Measurements from ENCODE around the gene ESPNL. TPM values are rescaled to one million over a fixed set of nuclear protein-coding genes. Genes with fewer than 3 reads are reported as not detected.
A peak's percentile ranks its signal among the peaks of the same experiment; 100 is the strongest.
"Not testable (repeated sequence)": the region's sequence is repeated elsewhere in the genome, so short reads cannot be mapped to it uniquely, and the experiment has no call there.

Gene ESPNL
- total and polyA plus RNA-seq, 4 donors: 0.08 to 0.59 (median 0.35) TPM

- H3K9ac ChIP-seq (ENCODE audit: low read depth in 1 of 2, low read length in 2 of 2): no peak overlapping the region
- no peaks in the 10 kb centered on the region for H3K27me3 ChIP-seq (ENCODE audit: control insufficient read depth in 4 of 4, insufficient read depth in 4 of 4, low read length in 3 of 4)
- no peak overlapping the region for H3K27ac ChIP-seq (ENCODE audit: low read depth in 1 of 2, low read length in 2 of 2)
- H3K4me1 ChIP-seq (ENCODE audit: control insufficient read depth in 4 of 4, insufficient read depth in 4 of 4, low read length in 3 of 4): peaks cover 0 to 3% (median 0%) of the 10 kb centered on the region in 4 donors
- no peak for DNase-seq (ENCODE audit: low spot score)
- 83% methylated on average over 16 of the region's 16 CpGs for WGBS
- no peak overlapping the region for H3K4me3 ChIP-seq (ENCODE audit: low read depth in 1 of 3, low read length in 3 of 3)
- TF ChIP-seq RAD21 (IDR thresholded peaks at IDR 0.05): no peak
- no peak for TF ChIP-seq FOXA1 (IDR thresholded peaks at IDR 0.05)
- TF ChIP-seq JUND (IDR thresholded peaks at IDR 0.05): no peak
- TF ChIP-seq, protein P1, sequence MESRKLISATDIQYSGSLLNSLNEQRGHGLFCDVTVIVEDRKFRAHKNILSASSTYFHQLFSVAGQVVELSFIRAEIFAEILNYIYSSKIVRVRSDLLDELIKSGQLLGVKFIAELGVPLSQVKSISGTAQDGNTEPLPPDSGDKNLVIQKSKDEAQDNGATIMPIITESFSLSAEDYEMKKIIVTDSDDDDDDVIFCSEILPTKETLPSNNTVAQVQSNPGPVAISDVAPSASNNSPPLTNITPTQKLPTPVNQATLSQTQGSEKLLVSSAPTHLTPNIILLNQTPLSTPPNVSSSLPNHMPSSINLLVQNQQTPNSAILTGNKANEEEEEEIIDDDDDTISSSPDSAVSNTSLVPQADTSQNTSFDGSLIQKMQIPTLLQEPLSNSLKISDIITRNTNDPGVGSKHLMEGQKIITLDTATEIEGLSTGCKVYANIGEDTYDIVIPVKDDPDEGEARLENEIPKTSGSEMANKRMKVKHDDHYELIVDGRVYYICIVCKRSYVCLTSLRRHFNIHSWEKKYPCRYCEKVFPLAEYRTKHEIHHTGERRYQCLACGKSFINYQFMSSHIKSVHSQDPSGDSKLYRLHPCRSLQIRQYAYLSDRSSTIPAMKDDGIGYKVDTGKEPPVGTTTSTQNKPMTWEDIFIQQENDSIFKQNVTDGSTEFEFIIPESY (IDR thresholded peaks at IDR 0.05): no peak
- TF ChIP-seq EGR1 (IDR thresholded peaks at IDR 0.05; ENCODE audit: low read depth in 2 of 2): no peak
- TF ChIP-seq, protein P2, sequence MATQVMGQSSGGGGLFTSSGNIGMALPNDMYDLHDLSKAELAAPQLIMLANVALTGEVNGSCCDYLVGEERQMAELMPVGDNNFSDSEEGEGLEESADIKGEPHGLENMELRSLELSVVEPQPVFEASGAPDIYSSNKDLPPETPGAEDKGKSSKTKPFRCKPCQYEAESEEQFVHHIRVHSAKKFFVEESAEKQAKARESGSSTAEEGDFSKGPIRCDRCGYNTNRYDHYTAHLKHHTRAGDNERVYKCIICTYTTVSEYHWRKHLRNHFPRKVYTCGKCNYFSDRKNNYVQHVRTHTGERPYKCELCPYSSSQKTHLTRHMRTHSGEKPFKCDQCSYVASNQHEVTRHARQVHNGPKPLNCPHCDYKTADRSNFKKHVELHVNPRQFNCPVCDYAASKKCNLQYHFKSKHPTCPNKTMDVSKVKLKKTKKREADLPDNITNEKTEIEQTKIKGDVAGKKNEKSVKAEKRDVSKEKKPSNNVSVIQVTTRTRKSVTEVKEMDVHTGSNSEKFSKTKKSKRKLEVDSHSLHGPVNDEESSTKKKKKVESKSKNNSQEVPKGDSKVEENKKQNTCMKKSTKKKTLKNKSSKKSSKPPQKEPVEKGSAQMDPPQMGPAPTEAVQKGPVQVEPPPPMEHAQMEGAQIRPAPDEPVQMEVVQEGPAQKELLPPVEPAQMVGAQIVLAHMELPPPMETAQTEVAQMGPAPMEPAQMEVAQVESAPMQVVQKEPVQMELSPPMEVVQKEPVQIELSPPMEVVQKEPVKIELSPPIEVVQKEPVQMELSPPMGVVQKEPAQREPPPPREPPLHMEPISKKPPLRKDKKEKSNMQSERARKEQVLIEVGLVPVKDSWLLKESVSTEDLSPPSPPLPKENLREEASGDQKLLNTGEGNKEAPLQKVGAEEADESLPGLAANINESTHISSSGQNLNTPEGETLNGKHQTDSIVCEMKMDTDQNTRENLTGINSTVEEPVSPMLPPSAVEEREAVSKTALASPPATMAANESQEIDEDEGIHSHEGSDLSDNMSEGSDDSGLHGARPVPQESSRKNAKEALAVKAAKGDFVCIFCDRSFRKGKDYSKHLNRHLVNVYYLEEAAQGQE (IDR thresholded peaks at IDR 0.05): no peak
- no peak for TF ChIP-seq ATF3 (IDR thresholded peaks at IDR 0.05)
- no peak for TF ChIP-seq NR2F2 (IDR thresholded peaks at IDR 0.05)
- TF ChIP-seq, protein P3, sequence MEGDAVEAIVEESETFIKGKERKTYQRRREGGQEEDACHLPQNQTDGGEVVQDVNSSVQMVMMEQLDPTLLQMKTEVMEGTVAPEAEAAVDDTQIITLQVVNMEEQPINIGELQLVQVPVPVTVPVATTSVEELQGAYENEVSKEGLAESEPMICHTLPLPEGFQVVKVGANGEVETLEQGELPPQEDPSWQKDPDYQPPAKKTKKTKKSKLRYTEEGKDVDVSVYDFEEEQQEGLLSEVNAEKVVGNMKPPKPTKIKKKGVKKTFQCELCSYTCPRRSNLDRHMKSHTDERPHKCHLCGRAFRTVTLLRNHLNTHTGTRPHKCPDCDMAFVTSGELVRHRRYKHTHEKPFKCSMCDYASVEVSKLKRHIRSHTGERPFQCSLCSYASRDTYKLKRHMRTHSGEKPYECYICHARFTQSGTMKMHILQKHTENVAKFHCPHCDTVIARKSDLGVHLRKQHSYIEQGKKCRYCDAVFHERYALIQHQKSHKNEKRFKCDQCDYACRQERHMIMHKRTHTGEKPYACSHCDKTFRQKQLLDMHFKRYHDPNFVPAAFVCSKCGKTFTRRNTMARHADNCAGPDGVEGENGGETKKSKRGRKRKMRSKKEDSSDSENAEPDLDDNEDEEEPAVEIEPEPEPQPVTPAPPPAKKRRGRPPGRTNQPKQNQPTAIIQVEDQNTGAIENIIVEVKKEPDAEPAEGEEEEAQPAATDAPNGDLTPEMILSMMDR (IDR thresholded peaks at IDR 0.05; ENCODE audit: low read depth, low read length, missing input control): no peak
- TF ChIP-seq MAX (IDR thresholded peaks at IDR 0.05): no peak
- no peak for TF ChIP-seq HNF4G (IDR thresholded peaks at IDR 0.05)
- TF ChIP-seq SP1 (IDR thresholded peaks at IDR 0.05): no peak
- no peak for TF ChIP-seq TAF1 (conservative IDR thresholded peaks at IDR 0.05)
- H3K9me3 ChIP-seq (ENCODE audit: control insufficient read depth in 4 of 4, low read length in 3 of 4): no peaks in the 10 kb centered on the region
- H3K36me3 ChIP-seq (ENCODE audit: control insufficient read depth in 4 of 4, insufficient read depth in 3 of 4, low read depth in 1 of 4, low read length in 3 of 4): no peaks in the 10 kb centered on the region
These were observed 14.2 kb downstream of the ESPNL start for GRCh38 chr2:238114331-238114841.

- Histone ChIP-seq H3K4me3 (ENCODE audit: low read depth in 1 of 3, low read length in 3 of 3) (no peak overlapping the region), H3K27ac (ENCODE audit: low read depth in 1 of 2, low read length in 2 of 2) (peak overlapping the region in 1 of 2 donors; percentile 32), H3K27me3 (ENCODE audit: control insufficient read depth in 4 of 4, insufficient read depth in 4 of 4, low read length in 3 of 4) (no peaks in the 10 kb centered on the region), H3K9ac (ENCODE audit: low read depth in 1 of 2, low read length in 2 of 2) (no peak overlapping the region), H3K4me1 (ENCODE audit: control insufficient read depth in 4 of 4, insufficient read depth in 4 of 4, low read length in 3 of 4) (peaks cover 0 to 3% (median 0%) of the 10 kb centered on the region in 4 donors), H3K36me3 (ENCODE audit: control insufficient read depth in 4 of 4, insufficient read depth in 3 of 4, low read depth in 1 of 4, low read length in 3 of 4) (no peaks in the 10 kb centered on the region), H3K9me3 (ENCODE audit: control insufficient read depth in 4 of 4, low read length in 3 of 4) (no peaks in the 10 kb centered on the region)
- WGBS: 77% methylated on average over 32 of the region's 32 CpGs
- TF ChIP-seq RXRA (IDR thresholded peaks at IDR 0.05): peak in 1 of 2 donors; percentile 73
- no peak for TF ChIP-seq NR2F2 (IDR thresholded peaks at IDR 0.05)
- TF ChIP-seq ATF3 (IDR thresholded peaks at IDR 0.05): no peak
- peak in 1 of 2 donors; percentile 72 for TF ChIP-seq HNF4A (conservative IDR thresholded peaks at IDR 0.05)
- no peak for DNase-seq (ENCODE audit: low spot score)
These were observed 14.9 kb downstream of the ESPNL start for GRCh38 chr2:238114851-238115660.

DNA sequence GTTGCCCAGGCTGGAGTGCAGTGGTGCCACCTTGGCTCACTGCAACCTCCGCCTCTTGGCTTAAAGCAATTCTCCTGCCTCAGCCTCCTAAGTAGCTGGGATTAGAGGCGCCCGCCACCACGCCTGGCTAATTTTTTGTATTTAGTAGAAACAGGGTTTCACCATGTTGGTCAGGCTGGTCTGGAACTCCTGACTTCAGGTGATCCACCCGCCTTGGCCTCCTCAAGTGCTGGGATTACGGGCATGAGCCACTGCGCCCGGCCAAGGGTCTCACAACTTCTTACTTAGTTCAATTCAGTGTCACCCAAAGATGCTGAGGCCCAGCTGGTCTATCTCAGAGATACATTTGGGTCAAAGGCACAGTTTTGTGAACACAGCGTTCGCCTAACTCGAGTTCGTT is 15.6 kb downstream of the ESPNL start:
- H3K4me3 ChIP-seq (ENCODE audit: low read depth in 1 of 3, low read length in 3 of 3); H3K4me1 ChIP-seq (ENCODE audit: control insufficient read depth in 4 of 4, insufficient read depth in 4 of 4, low read length in 3 of 4); H3K36me3 ChIP-seq (ENCODE audit: control insufficient read depth in 4 of 4, insufficient read depth in 3 of 4, low read depth in 1 of 4, low read length in 3 of 4); H3K9ac ChIP-seq (ENCODE audit: low read depth in 1 of 2, low read length in 2 of 2); H3K27me3 ChIP-seq (ENCODE audit: control insufficient read depth in 4 of 4, insufficient read depth in 4 of 4, low read length in 3 of 4); H3K27ac ChIP-seq (ENCODE audit: low read depth in 1 of 2, low read length in 2 of 2); H3K9me3 ChIP-seq (ENCODE audit: control insufficient read depth in 4 of 4, low read length in 3 of 4); DNase-seq (ENCODE audit: low spot score): not testable (repeated sequence)
- whole genome bisulfite sequencing: 93% methylated on average over 12 of the region's 12 CpGs
